Upper lobe of left lung (tissue), 4 donors: ENCODE measurements around the gene PGP.

ENCODE experiments used
- CTCF ChIP-seq, 6 experiments: fragments of 450-650 bp in 4 of 6; fragments of 200-600 bp in 2 of 6; sonication (generic) in 2 of 6; IDR thresholded peaks; one replicate each; pipeline ENCODE4 v1.5.1; 2016 to 2019; ENCODE audit warnings: antibody characterized with exemption in 6 of 6
- EP300 ChIP-seq, 4 donors: sonication (generic); formaldehyde crosslinking; IDR thresholded peaks; one replicate each; pipeline ENCODE4 v1.5.1; 2017; ENCODE audit warnings: antibody characterized with exemption in 4 of 4, control low read depth in 2 of 4
- POLR2A ChIP-seq, 4 donors: fragments of 450-650 bp; IDR thresholded peaks; one replicate each; pipeline ENCODE4 v1.5.1; 2016 to 2017; ENCODE audit warnings: antibody characterized with exemption in 4 of 4, mild to moderate bottlenecking in 2 of 4
- POLR2AphosphoS5 ChIP-seq, 2 donors: sonication (generic); formaldehyde crosslinking; IDR thresholded peaks; one replicate each; pipeline ENCODE4 v1.5.1; 2017; ENCODE audit warnings: antibody characterized with exemption in 2 of 2

- TF ChIP-seq POLR2A (IDR thresholded peaks at IDR 0.05) (no peak), POLR2AphosphoS5 (IDR thresholded peaks at IDR 0.05) (no peak), CTCF (IDR thresholded peaks at IDR 0.05) (no peak), EP300 (IDR thresholded peaks at IDR 0.05) (no peak)
These were observed 43.1 kb upstream of the PGP start for GRCh38 chr16:2257726-2258125.
